ENCODE measurements around the gene CD207. TPM values are rescaled to one million over a fixed set of nuclear protein-coding genes. Genes with fewer than 3 reads are reported as not detected.
"Not testable (repeated sequence)": the region's sequence is repeated elsewhere in the genome, so short reads cannot be mapped to it uniquely, and the experiment has no call there.

Gene CD207
- polyA plus RNA-seq, 1 donor: 0.19 TPM

GRCh38 chr2:70828914-70829824 is 6.4 kb downstream of the CD207 start:
- DNase-seq (ENCODE audit: low read depth): no peak

DNA sequence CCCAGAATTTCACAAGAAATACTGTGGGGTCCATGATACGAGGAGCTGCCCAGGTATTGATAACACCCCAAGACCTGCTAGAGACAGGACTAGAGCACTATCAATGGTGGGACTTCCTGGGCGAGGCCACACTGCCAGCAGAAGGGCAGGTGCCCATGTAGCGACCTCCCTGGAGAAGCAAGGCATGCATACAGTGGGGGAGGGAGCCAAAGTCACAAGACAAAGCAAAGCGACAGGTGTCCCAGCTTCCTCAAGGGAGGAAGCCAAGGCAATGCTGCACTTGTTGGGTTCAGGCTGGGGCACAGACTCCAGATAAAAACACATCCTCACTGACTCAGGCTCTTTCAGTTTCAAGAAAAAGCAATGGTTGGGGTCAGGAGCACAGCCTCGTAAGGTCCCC is 7.5 kb downstream of the CD207 start:
- DNase-seq (ENCODE audit: low read depth): no peak

GRCh38 chr2:70827388-70827787 is 8.2 kb downstream of the CD207 start:
- no peak for DNase-seq (ENCODE audit: low read depth)

DNA sequence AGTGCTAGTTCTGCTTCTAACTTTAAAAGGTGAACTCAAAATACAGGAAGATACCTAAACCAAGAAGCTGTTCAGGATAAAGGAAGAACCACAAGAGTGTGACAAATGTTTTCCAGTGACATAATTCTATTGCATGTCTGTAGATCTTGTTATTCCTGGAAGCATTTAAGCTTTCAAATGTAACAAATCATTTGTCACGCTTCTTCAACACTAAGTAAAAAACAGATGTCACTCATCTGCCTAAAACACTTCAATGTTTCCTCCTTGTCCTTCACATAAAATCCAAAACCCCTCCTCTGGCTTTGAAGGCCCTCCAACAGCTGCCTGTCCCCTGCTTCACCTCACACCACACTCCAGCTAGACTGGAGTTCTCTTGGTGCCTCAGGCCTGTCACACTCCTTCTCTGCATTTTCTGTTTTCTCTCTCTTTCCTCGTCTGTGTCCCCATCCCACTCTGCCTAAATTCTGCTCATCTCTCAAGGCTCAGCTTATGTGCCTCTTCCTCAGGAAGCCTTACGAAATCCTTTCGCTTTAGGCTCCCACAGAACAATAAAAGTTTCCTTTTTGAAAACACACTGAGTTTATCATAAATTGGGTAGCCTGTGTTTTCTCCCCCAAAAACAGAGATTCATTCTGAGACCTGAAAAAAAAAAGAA is 8.8 kb downstream of the CD207 start:
- DNase-seq (ENCODE audit: low read depth): no peak

DNA sequence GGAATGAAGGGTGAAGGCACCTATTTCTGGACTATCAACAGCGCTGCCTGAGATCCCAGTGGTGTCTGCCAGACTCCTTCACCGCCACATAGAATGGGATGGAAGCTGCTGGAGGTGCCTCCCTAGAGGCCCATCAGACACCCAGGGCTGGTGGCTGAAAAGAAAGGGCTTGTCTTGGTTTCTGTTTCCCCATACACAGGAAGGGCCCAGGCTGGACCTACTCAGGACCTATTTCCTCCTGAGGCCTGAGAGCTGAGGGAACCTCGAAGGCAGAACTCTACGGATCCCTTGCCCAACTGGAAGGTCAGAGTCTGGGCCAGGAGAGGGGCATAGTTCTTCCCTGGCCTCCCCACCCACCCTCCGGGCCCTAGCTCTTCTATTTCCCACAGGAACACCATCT is 12.4 kb downstream of the CD207 start:
- DNase-seq (ENCODE audit: low read depth): no peak

- DNase-seq (ENCODE audit: low read depth): no peak
Observed at GRCh38 chr2:70822843-70823242, 12.8 kb downstream of the CD207 start.

GRCh38 chr2:70820499-70820898 is 15.1 kb downstream of the CD207 start, which contains the start of gene CLEC4F:
TSS of gene CLEC4F (minus strand) at chr2:70820599. CDS start at chr2:70820523, 76 bp downstream.
- no peak for DNase-seq (ENCODE audit: low read depth)

DNA sequence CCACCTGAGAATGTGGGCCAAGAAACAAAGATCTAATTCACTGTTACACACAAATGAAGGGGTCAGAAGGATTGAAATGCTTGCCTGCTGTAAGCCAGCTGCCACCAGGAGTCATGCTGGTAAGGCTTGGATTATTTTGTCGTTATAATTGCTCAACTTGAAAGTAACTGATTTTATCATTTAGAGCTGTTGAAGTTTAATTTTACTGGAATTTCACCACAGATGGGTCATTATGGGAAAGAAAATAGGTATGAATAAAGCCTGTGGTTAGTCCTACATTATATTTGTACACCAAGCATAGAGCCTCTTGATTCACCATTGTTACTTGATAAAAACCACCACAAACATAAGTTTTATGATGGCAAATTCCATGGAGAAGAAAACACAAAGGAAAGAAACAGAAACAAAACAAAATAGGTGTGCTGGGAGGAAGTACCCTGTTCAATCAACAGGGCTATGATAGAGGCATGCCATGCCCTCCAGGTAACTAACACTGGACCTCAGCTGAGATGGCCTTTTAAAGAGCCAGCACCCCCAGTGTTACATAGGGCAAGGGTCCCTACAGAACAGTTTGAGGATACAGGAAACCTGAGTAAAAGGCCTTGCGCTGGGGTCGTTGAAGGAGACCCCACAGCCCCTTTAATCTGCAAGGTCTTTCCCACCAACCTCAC is 18.2 kb downstream of the CD207 start:
- DNase-seq (ENCODE audit: low read depth): no peak

DNA sequence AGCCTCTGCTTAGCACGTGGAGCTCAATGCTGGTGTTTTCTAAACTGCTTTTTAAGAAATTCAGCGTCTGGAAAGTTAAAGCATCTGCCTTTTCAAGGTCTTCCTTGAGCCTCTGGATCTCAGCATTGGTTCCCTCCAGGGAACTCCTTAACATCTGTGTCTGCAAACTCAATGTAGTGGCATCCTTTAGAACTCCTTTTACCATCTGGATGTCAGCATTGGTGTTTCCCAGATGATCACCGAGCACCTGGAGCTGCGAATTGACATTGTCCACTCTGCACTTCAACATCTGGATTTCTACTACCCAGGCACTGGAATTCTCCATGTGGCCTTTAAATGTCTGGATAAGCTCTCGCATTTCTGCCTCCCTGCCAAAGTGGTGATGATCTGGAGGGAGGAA is 18.9 kb downstream of the CD207 start:
- DNase-seq (ENCODE audit: low read depth): no peak

GRCh38 chr2:70808983-70809958 is 26.3 kb downstream of the CD207 start:
- no peak for DNase-seq (ENCODE audit: low read depth)

- no peak for DNase-seq (ENCODE audit: low read depth)
Observed at GRCh38 chr2:70807828-70808118, 27.8 kb downstream of the CD207 start.

DNA sequence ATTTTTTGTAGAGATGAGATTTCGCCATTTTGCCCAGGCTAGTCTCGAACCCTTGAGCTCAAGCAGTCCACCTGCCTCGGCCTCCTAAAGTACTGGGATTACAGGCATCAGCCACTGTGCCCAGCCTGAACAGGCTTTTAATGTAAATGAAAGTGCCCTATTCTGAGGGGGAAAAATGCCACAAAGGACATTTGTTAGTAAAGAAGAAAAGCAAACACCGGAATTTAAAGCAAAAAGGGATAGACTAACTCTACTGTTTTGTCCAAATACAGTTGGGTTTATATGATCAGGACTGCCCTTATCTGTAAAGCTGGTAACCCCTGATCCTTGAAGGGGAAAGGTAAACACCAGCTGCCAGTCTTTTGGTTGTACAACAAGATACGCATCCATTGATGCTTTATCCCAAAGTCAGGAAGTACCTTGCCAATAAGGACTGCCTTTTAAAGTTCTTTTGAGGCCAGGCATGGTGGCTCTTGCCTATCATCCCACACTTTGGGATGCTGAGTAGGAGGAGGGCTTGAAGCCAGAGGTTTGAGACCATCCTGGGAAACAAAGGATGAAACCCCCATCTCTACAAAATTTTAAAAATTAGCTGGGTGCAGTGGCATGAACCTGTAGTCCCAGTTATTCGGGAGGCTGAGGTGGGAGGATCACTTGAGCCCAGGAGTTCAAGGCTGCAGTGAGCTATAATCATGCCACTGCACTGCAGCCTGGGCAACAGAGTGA is 28.4 kb downstream of the CD207 start:
- no peak for DNase-seq (ENCODE audit: low read depth)

- DNase-seq (ENCODE audit: low read depth): no peak
Observed at GRCh38 chr2:70806620-70807019, 29.0 kb downstream of the CD207 start.

DNA sequence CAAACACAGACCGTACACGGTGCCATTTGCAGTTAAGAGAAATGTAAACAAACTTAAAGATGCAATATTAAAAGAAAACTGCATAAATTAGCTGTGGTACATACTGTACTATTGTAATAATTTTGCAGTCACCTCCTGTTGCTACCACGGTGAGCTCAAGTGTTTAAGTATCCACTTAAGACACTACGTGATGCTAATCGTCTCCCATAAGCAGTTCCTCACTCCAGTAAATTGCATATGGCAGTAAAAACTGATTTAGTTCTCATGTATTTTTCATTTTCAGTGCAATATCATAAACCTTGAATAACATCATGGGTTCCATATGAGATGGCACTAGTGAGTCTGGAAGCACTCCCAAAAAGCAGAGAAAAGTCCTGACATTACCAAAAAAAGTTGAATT is 29.6 kb downstream of the CD207 start:
- no peak for DNase-seq (ENCODE audit: low read depth)

DNA sequence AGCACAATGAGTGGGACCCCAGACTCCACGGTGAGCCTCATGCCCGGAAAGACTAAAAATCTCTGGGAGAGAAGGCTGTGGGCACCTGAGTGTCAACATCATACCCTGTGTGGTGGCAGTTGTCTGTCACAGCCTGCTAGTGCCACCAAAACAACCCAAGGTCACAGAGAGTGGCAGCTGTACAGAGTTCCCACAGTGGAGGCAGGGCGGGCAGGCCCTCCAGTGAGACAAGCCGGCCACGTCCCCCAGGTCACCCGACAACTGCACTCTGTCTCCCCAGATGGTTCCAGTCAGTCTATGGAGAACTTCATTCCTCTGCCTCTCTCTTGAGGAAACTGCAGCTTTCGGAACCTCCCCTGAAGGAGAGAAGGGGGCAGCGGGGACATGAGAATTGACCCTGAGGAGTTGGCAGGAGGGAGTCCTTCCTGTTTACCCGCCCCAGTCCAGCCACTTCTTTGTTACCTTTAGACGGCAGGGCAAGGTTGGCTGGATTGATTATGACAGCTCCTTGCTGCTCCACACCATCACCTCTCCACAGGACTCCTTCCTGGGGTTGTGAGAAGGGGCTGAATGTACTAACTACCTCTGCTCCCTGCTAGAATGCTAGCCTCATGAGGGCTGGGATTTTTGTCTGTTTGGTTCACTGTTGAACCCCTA is 33.9 kb downstream of the CD207 start:
- no peak for DNase-seq (ENCODE audit: low read depth)

- DNase-seq (ENCODE audit: low read depth): no peak
Observed at GRCh38 chr2:70799706-70800105, 35.9 kb downstream of the CD207 start.

- DNase-seq (ENCODE audit: low read depth): not testable (repeated sequence)
Observed at GRCh38 chr2:70797996-70798395, 37.6 kb downstream of the CD207 start.

DNA sequence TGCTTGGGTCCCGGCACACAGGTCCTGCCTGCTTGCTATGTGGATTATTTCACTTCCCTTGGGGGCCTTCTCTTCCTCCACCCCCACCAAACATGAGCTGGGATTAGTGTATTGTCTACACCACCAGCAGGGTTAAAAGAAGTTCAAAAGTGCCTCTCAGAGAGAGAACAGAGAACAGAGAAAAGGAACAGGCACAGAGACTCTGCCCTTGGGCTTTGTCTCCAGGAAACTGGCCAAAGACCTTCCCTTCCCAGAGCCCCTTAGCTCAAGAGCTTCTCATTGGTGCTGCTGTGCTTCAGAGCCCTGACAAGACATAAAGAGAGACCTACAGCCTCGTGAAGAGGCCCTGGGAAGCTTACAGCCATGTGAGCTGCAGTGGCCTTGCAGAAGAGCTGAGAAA is 38.1 kb downstream of the CD207 start:
- no peak for DNase-seq (ENCODE audit: low read depth)

DNA sequence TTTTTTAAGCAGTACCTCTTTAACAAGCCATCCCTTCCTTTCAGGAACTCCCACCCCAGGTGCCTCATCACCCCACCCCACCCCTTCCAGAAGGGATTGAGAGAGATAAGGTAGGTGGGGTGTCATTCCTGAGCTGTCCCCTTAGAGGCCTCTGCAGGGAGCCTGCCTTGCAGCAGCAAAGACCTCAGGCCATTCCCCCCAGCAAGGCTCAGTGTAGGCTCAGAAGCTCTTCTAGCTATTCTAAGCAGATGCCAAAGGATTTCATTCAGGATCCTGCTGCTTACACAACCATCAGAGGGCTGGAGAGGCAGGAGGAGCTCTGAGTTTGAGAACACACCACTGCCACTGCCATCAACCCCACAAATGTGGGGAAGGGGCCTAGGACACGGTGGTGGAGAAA is 39.4 kb downstream of the CD207 start:
- no peak for DNase-seq (ENCODE audit: low read depth)
